ENCODE measurements around the gene SCP2D1.

GRCh38 chr20:18837718-18838117 is 24.1 kb downstream of the SCP2D1 start:
- TF ChIP-seq, protein P1, sequence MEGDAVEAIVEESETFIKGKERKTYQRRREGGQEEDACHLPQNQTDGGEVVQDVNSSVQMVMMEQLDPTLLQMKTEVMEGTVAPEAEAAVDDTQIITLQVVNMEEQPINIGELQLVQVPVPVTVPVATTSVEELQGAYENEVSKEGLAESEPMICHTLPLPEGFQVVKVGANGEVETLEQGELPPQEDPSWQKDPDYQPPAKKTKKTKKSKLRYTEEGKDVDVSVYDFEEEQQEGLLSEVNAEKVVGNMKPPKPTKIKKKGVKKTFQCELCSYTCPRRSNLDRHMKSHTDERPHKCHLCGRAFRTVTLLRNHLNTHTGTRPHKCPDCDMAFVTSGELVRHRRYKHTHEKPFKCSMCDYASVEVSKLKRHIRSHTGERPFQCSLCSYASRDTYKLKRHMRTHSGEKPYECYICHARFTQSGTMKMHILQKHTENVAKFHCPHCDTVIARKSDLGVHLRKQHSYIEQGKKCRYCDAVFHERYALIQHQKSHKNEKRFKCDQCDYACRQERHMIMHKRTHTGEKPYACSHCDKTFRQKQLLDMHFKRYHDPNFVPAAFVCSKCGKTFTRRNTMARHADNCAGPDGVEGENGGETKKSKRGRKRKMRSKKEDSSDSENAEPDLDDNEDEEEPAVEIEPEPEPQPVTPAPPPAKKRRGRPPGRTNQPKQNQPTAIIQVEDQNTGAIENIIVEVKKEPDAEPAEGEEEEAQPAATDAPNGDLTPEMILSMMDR (IDR thresholded peaks at IDR 0.05), result no peak
- TF ChIP-seq POLR2A (IDR thresholded peaks at IDR 0.05) (no peak), EP300 (IDR thresholded peaks at IDR 0.05) (no peak), POLR2AphosphoS5 (IDR thresholded peaks at IDR 0.05) (no peak)
